CD4-positive, alpha-beta T cell treated with Interferon gamma for 1 hour (primary cell): ENCODE results near the gene FNIP1.
"Not testable (repeated sequence)": the region's sequence is repeated elsewhere in the genome, so short reads cannot be mapped to it uniquely, and the experiment has no call there.

Experiments
- DNase-seq: peaks from one replicate; pipeline ENCODE4 v3.0.0-alpha.2; 2020

FNIP1 gene

GRCh38 chr5:131682826-131683225 is 114.0 kb downstream of the FNIP1 start:
- no peak for DNase-seq

- no peak for DNase-seq
These were observed 114.6 kb downstream of the FNIP1 start for GRCh38 chr5:131682175-131682574.

- no peak for DNase-seq
These were observed 116.9 kb downstream of the FNIP1 start for GRCh38 chr5:131679911-131680310.

- not testable (repeated sequence) for DNase-seq
These were observed 118.5 kb downstream of the FNIP1 start for GRCh38 chr5:131678273-131678672.

GRCh38 chr5:131677115-131677514 is 119.7 kb downstream of the FNIP1 start:
- DNase-seq: no peak

- no peak for DNase-seq
These were observed 124.0 kb downstream of the FNIP1 start for GRCh38 chr5:131672776-131673175.

GRCh38 chr5:131671994-131672655 is 124.7 kb downstream of the FNIP1 start:
- no peak for DNase-seq

GRCh38 chr5:131671409-131671808 is 125.4 kb downstream of the FNIP1 start:
- DNase-seq: no peak

- no peak for DNase-seq
These were observed 131.9 kb downstream of the FNIP1 start for GRCh38 chr5:131664929-131665328.

- no peak for DNase-seq
These were observed 134.9 kb downstream of the FNIP1 start for GRCh38 chr5:131661933-131662332.

GRCh38 chr5:131659841-131660240 is 137.0 kb downstream of the FNIP1 start:
- DNase-seq: no peak

GRCh38 chr5:131659290-131659689 is 137.5 kb downstream of the FNIP1 start:
- DNase-seq: no peak

- DNase-seq: no peak
These were observed 142.0 kb downstream of the FNIP1 start for GRCh38 chr5:131654776-131655175.

GRCh38 chr5:131654309-131654708 is 142.5 kb downstream of the FNIP1 start:
- no peak for DNase-seq

GRCh38 chr5:131649161-131649560 is 147.7 kb downstream of the FNIP1 start:
- DNase-seq: no peak

- no peak for DNase-seq
These were observed 149.6 kb downstream of the FNIP1 start for GRCh38 chr5:131647048-131647769.

GRCh38 chr5:131644822-131645221 is 152.0 kb downstream of the FNIP1 start:
- no peak for DNase-seq

GRCh38 chr5:131644370-131644769 is 152.4 kb downstream of the FNIP1 start:
- no peak for DNase-seq

- DNase-seq: no peak
These were observed 155.3 kb downstream of the FNIP1 start for GRCh38 chr5:131641494-131641893.

GRCh38 chr5:131640043-131640856 is 156.6 kb downstream of the FNIP1 start:
- DNase-seq: peak; percentile 58

GRCh38 chr5:131639148-131639547 is 157.7 kb downstream of the FNIP1 start:
- no peak for DNase-seq

GRCh38 chr5:131637694-131638093 is 159.1 kb downstream of the FNIP1 start:
- DNase-seq: no peak

GRCh38 chr5:131635684-131636572 is 160.9 kb downstream of the FNIP1 start:
- DNase-seq: no peak
